ENCODE results near the gene PDXK. TPM values are rescaled to one million over a fixed set of nuclear protein-coding genes. Genes with fewer than 3 reads are reported as not detected.

PDXK gene
- polyA plus RNA-seq, 1 donor from 2014 or later = 22.8 TPM

- no peaks in the 10 kb centered on the region for H3K79me2 ChIP-seq (replicated peaks; ENCODE audit: insufficient read depth, low read length)
- H3K27ac ChIP-seq (ENCODE audit: low read length) = no peak overlapping the region
- no peaks in the 10 kb centered on the region for H3K9me2 ChIP-seq (ENCODE audit: insufficient read depth, low read length)
- H3K4me3 ChIP-seq (ENCODE audit: low read length) = no peak overlapping the region
- no peaks in the 10 kb centered on the region for H3K36me3 ChIP-seq (ENCODE audit: insufficient read depth, low read length)
- H4K20me1 ChIP-seq (ENCODE audit: insufficient read depth) = no peaks in the 10 kb centered on the region
- TF ChIP-seq SMC3 (conservative IDR thresholded peaks at IDR 0.05; ENCODE audit: poor library complexity) = no peak
- no peak overlapping the region for H3K4me2 ChIP-seq (ENCODE audit: low read length)
- H2AFZ ChIP-seq (ENCODE audit: low read depth, low read length) = no peak overlapping the region
- H3F3A ChIP-seq (ENCODE audit: insufficient read depth, low read length, poor library complexity, severe bottlenecking) = no peaks in the 10 kb centered on the region
- no peaks in the 10 kb centered on the region for H3K9me3 ChIP-seq (ENCODE audit: low read length)
- H3K9ac ChIP-seq (ENCODE audit: low read length) = no peak overlapping the region
- no peaks in the 10 kb centered on the region for H3K27me3 ChIP-seq (ENCODE audit: insufficient read depth, low read depth, low read length)
These were observed 49.3 kb downstream of the PDXK start for GRCh38 chr21:43767984-43768867.

GRCh38 chr21:43768868-43769167, 49.9 kb downstream of the PDXK start:
- Histone ChIP-seq H2AFZ (ENCODE audit: low read depth, low read length) (no peak overlapping the region), H3K9me3 (ENCODE audit: low read length) (no peaks in the 10 kb centered on the region), H4K20me1 (ENCODE audit: insufficient read depth) (no peaks in the 10 kb centered on the region), H3K4me3 (ENCODE audit: low read length) (no peak overlapping the region), H3K4me2 (ENCODE audit: low read length) (no peak overlapping the region), H3K27ac (ENCODE audit: low read length) (no peak overlapping the region), H3K27me3 (ENCODE audit: insufficient read depth, low read depth, low read length) (no peaks in the 10 kb centered on the region), H3K9me2 (ENCODE audit: insufficient read depth, low read length) (no peaks in the 10 kb centered on the region), H3K9ac (ENCODE audit: low read length) (no peak overlapping the region), H3K36me3 (ENCODE audit: insufficient read depth, low read length) (no peaks in the 10 kb centered on the region), H3K79me2 (replicated peaks; ENCODE audit: insufficient read depth, low read length) (no peaks in the 10 kb centered on the region), H3F3A (ENCODE audit: insufficient read depth, low read length, poor library complexity, severe bottlenecking) (no peaks in the 10 kb centered on the region)
- TF ChIP-seq POLR2AphosphoS5 (IDR thresholded peaks at IDR 0.05) (no peak), TAF1 (IDR thresholded peaks at IDR 0.05; ENCODE audit: low read depth) (no peak), REST (IDR thresholded peaks at IDR 0.05; ENCODE audit: borderline replicate concordance) (no peak), EZH2 (IDR thresholded peaks at IDR 0.05; ENCODE audit: borderline replicate concordance, insufficient read depth, low read length, poor library complexity, severe bottlenecking) (no peak), RAD21 (conservative IDR thresholded peaks at IDR 0.05) (no peak), EP300 (conservative IDR thresholded peaks at IDR 0.05; ENCODE audit: poor library complexity, severe bottlenecking) (no peak), CTCF (IDR thresholded peaks at IDR 0.05; ENCODE audit: poor library complexity, severe bottlenecking) (no peak)
